ENCODE measurements around the gene WSCD2.

GRCh38 chr12:108193917-108194316 lies 64.8 kb downstream of the WSCD2 start:
- TF ChIP-seq CTCF (conservative IDR thresholded peaks at IDR 0.05; ENCODE audit: low read length) (peak; percentile 93), EZH2phosphoT487 (IDR thresholded peaks at IDR 0.05; ENCODE audit: borderline replicate concordance, low read depth, low read length) (no peak)
